NB4 (cell line): ENCODE results near the gene ADO.

Source experiments
- CTCF ChIP-seq: IDR thresholded peaks from one replicate; pipeline ENCODE4 v1.5.1; 2012; ENCODE audit warnings: low read depth, low read length
- MYC ChIP-seq: IDR thresholded peaks from 2 replicates; pipeline ENCODE4 v1.6.1; 2011; ENCODE audit warnings: low read depth, low read length
- POLR2A ChIP-seq: IDR thresholded peaks from 2 replicates; pipeline ENCODE4 v1.6.1; 2011; ENCODE audit warnings: mild to moderate bottlenecking; ENCODE audit not compliant: insufficient read length; ENCODE audit errors: extremely low read depth
- TF ChIP-seq, protein P1 (sequence below): IDR thresholded peaks from 2 replicates; pipeline ENCODE4 v1.6.1; 2011; ENCODE audit warnings: low read depth, low read length

DNA sequence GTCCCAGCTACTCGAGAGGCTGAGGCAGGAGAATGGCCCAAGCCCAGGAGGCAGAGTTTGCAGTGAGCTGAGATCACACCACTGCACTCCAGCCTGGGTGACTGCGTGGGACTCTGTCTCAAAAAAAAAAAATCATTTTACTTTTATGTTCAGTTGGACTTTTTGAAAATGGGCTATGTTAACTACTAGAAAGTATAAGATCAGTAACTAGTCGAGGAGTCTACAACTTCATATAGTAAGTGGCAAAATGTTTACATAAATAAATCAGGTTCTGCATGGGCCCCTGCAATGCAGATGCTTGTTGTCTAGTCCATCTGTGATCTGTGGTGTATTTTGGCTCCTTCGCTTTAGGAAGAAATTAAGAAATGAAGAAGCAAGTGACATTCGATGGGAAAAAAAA lies 12.3 kb upstream of the ADO start:
- TF ChIP-seq CTCF, result no peak
- TF ChIP-seq, protein P1, sequence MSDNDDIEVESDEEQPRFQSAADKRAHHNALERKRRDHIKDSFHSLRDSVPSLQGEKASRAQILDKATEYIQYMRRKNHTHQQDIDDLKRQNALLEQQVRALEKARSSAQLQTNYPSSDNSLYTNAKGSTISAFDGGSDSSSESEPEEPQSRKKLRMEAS, result no peak
- TF ChIP-seq POLR2A, result no peak
- TF ChIP-seq MYC, result no peak
